Neural cell (in vitro differentiated cells): ENCODE measurements around the gene SP4. TPM values are rescaled to one million over a fixed set of nuclear protein-coding genes. Genes with fewer than 3 reads are reported as not detected.

Experiments
- H2AFZ ChIP-seq: fragments of 200-600, 300-800 bp; sonication (generic), shearing (Covaris generic); 2 replicates; pipeline ENCODE4 v1.6.0; 2014; ENCODE audit warnings: low read depth, mild to moderate bottlenecking, antibody characterized with exemption, low read length, moderate library complexity
- H3F3A ChIP-seq: fragments of 200-600 bp; shearing (Covaris generic); 2 replicates; pipeline ENCODE4 v1.6.1; 2016; ENCODE audit warnings: mild to moderate bottlenecking, moderate library complexity, mixed read lengths, antibody characterized with exemption, low read length; ENCODE audit not compliant: insufficient read depth, poor library complexity, severe bottlenecking
- H3K27ac ChIP-seq: fragments of 200-600, 300-800 bp; sonication (generic), shearing (Covaris generic); 2 replicates; pipeline ENCODE4 v1.5.1; 2014; ENCODE audit warnings: mild to moderate bottlenecking, low read length, moderate library complexity
- H3K27me3 ChIP-seq: fragments of 300-800, 200-600 bp; sonication (generic), shearing (Covaris generic); 2 replicates; pipeline ENCODE4 v1.6.0; 2014; ENCODE audit warnings: mild to moderate bottlenecking, low read depth, low read length, moderate library complexity; ENCODE audit not compliant: insufficient read depth
- H3K36me3 ChIP-seq: fragments of 300-800, 200-600 bp; sonication (generic), shearing (Covaris generic); 2 replicates; pipeline ENCODE4 v1.5.1; 2014; ENCODE audit warnings: mild to moderate bottlenecking, antibody characterized with exemption, low read length, moderate library complexity; ENCODE audit not compliant: insufficient read depth
- H3K4me2 ChIP-seq: fragments of 300-800, 200-600 bp; sonication (generic), shearing (Covaris generic); 2 replicates; pipeline ENCODE4 v1.6.0; 2014; ENCODE audit warnings: mild to moderate bottlenecking, low read length
- H3K4me3 ChIP-seq: fragments of 300-800, 200-600 bp; sonication (generic), shearing (Covaris generic); 2 replicates; pipeline ENCODE4 v1.5.1; 2014; ENCODE audit warnings: mild to moderate bottlenecking, low read length, moderate library complexity
- H3K79me2 ChIP-seq: fragments of 200-600 bp; shearing (Covaris generic); replicated peaks from 2 replicates; pipeline ENCODE4 v1.6.0; 2014; ENCODE audit warnings: mild to moderate bottlenecking, low read length, moderate library complexity; ENCODE audit not compliant: insufficient read depth
- H3K9ac ChIP-seq: fragments of 300-800, 200-600 bp; sonication (generic), shearing (Covaris generic); 2 replicates; pipeline ENCODE4 v1.6.1; 2016; ENCODE audit warnings: mild to moderate bottlenecking, low read length, mixed read lengths
- H3K9me2 ChIP-seq: fragments of 200-600 bp; shearing (Covaris generic); 2 replicates; pipeline ENCODE4 v1.6.1; 2016; ENCODE audit warnings: mild to moderate bottlenecking, low read length, mixed read lengths; ENCODE audit not compliant: insufficient read depth
- H3K9me3 ChIP-seq: fragments of 200-600, 300-800 bp; sonication (generic), shearing (Covaris generic); 2 replicates; pipeline ENCODE4 v1.6.1; 2016; ENCODE audit warnings: mild to moderate bottlenecking, mixed run types, low read length, moderate library complexity, mixed read lengths
- H4K20me1 ChIP-seq: fragments of 200-600 bp; shearing (Covaris generic); 2 replicates; pipeline ENCODE4 v1.6.1; 2016; ENCODE audit warnings: mild to moderate bottlenecking, mixed run types; ENCODE audit not compliant: insufficient read depth
- EP300 ChIP-seq: fragments of 450-650 bp; conservative IDR thresholded peaks from 2 replicates; pipeline ENCODE4 v1.6.1; 2014; ENCODE audit warnings: antibody characterized with exemption, mild to moderate bottlenecking, moderate library complexity; ENCODE audit not compliant: poor library complexity, severe bottlenecking
- EZH2 ChIP-seq: fragments of 200-600, 300-800 bp; shearing (Covaris generic), sonication (generic); IDR thresholded peaks from 2 replicates; pipeline ENCODE4 v1.6.1; 2014; ENCODE audit warnings: antibody characterized with exemption, low read length, borderline replicate concordance, mild to moderate bottlenecking; ENCODE audit not compliant: insufficient read depth, poor library complexity, severe bottlenecking
- MXI1 ChIP-seq: fragments of 450-650 bp; conservative IDR thresholded peaks from 2 replicates; pipeline ENCODE4 v1.6.1; 2014; ENCODE audit warnings: antibody characterized with exemption, mild to moderate bottlenecking; ENCODE audit not compliant: poor library complexity, severe bottlenecking
- POLR2AphosphoS5 ChIP-seq: IDR thresholded peaks from 2 replicates; pipeline ENCODE4 v1.6.1; 2012
- RAD21 ChIP-seq: fragments of 450-650 bp; conservative IDR thresholded peaks from 2 replicates; pipeline ENCODE4 v1.6.1; 2014; ENCODE audit warnings: antibody characterized with exemption, mild to moderate bottlenecking, moderate library complexity
- SMC3 ChIP-seq: fragments of 450-650 bp; conservative IDR thresholded peaks from 2 replicates; pipeline ENCODE4 v1.6.1; 2014; ENCODE audit warnings: antibody characterized with exemption, mild to moderate bottlenecking, moderate library complexity; ENCODE audit not compliant: poor library complexity
- TAF1 ChIP-seq: IDR thresholded peaks from 2 replicates; pipeline ENCODE4 v1.6.1; 2012; ENCODE audit warnings: low read depth
- polyA plus RNA-seq: library from polyadenylated mRNA; depleted of rRNA; stranded (reverse); fragments of >200 nt; gene quantifications from 2 replicates; pipeline ENCODE4 v1.2.3, GENCODE V29; 2014
- TF ChIP-seq, protein P1 (sequence below): IDR thresholded peaks from 2 replicates; pipeline ENCODE4 v1.6.1; 2012; ENCODE audit warnings: borderline replicate concordance
- TF ChIP-seq, protein P2 (sequence below): fragments of 450-650 bp; IDR thresholded peaks from 2 replicates; pipeline ENCODE4 v1.5.1; 2014; ENCODE audit warnings: antibody characterized with exemption, mild to moderate bottlenecking, moderate library complexity; ENCODE audit not compliant: poor library complexity, severe bottlenecking

The SP4 gene
- polyA plus RNA-seq, 1 donor from 2014 or later: 27.8 TPM

DNA sequence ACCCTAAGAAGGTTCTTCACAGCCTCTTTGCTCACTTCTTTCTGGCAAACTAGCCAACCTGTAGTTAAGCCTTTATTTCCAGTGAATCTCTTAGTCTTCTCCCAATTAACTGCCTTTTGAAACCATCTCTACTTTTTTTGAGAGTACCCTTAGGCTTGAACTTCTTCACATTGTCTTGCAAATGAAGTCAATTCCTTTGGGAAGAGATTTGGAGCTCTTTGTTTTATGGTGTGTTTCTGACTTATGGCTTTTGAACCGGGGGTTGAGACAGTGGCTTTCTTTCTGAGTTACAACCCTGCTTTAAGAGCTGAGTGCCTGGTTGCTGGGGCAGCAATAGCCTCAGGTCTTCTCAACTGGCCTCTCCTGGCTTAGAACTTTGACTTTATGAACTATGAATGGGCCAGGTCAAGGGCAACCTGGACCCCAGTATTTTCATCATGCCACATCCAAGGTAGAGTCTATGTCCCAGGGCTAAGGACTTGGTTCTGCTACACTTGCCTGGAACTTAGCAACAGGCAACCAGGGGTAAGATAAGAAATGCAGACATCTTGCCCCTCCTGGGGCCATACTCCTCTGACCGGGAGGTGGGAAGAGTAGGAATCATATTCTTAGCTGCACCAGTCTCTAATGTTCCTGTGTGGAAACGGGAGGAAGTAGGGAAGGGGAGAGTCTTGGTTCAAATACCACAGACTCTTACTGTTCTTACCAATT is 53.0 kb downstream of the SP4 start:
- Histone ChIP-seq H3K9me3 (no peaks in the 10 kb centered on the region), H3K9ac (no peak overlapping the region), H3K27ac (no peak overlapping the region), H3K9me2 (no peaks in the 10 kb centered on the region), H3F3A (no peaks in the 10 kb centered on the region), H4K20me1 (no peaks in the 10 kb centered on the region), H3K4me2 (no peak overlapping the region), H3K79me2 (no peaks in the 10 kb centered on the region), H2AFZ (no peak overlapping the region), H3K4me3 (no peak overlapping the region), H3K36me3 (peaks cover 4% of the 10 kb centered on the region), H3K27me3 (no peaks in the 10 kb centered on the region)
- TF ChIP-seq, protein P1, sequence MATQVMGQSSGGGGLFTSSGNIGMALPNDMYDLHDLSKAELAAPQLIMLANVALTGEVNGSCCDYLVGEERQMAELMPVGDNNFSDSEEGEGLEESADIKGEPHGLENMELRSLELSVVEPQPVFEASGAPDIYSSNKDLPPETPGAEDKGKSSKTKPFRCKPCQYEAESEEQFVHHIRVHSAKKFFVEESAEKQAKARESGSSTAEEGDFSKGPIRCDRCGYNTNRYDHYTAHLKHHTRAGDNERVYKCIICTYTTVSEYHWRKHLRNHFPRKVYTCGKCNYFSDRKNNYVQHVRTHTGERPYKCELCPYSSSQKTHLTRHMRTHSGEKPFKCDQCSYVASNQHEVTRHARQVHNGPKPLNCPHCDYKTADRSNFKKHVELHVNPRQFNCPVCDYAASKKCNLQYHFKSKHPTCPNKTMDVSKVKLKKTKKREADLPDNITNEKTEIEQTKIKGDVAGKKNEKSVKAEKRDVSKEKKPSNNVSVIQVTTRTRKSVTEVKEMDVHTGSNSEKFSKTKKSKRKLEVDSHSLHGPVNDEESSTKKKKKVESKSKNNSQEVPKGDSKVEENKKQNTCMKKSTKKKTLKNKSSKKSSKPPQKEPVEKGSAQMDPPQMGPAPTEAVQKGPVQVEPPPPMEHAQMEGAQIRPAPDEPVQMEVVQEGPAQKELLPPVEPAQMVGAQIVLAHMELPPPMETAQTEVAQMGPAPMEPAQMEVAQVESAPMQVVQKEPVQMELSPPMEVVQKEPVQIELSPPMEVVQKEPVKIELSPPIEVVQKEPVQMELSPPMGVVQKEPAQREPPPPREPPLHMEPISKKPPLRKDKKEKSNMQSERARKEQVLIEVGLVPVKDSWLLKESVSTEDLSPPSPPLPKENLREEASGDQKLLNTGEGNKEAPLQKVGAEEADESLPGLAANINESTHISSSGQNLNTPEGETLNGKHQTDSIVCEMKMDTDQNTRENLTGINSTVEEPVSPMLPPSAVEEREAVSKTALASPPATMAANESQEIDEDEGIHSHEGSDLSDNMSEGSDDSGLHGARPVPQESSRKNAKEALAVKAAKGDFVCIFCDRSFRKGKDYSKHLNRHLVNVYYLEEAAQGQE: no peak
- TF ChIP-seq, protein P2, sequence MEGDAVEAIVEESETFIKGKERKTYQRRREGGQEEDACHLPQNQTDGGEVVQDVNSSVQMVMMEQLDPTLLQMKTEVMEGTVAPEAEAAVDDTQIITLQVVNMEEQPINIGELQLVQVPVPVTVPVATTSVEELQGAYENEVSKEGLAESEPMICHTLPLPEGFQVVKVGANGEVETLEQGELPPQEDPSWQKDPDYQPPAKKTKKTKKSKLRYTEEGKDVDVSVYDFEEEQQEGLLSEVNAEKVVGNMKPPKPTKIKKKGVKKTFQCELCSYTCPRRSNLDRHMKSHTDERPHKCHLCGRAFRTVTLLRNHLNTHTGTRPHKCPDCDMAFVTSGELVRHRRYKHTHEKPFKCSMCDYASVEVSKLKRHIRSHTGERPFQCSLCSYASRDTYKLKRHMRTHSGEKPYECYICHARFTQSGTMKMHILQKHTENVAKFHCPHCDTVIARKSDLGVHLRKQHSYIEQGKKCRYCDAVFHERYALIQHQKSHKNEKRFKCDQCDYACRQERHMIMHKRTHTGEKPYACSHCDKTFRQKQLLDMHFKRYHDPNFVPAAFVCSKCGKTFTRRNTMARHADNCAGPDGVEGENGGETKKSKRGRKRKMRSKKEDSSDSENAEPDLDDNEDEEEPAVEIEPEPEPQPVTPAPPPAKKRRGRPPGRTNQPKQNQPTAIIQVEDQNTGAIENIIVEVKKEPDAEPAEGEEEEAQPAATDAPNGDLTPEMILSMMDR: no peak
- no peak for TF ChIP-seq MXI1
- no peak for TF ChIP-seq RAD21
- TF ChIP-seq TAF1: no peak
- TF ChIP-seq SMC3: no peak
- no peak for TF ChIP-seq EZH2
- TF ChIP-seq EP300: no peak
- no peak for TF ChIP-seq POLR2AphosphoS5

DNA sequence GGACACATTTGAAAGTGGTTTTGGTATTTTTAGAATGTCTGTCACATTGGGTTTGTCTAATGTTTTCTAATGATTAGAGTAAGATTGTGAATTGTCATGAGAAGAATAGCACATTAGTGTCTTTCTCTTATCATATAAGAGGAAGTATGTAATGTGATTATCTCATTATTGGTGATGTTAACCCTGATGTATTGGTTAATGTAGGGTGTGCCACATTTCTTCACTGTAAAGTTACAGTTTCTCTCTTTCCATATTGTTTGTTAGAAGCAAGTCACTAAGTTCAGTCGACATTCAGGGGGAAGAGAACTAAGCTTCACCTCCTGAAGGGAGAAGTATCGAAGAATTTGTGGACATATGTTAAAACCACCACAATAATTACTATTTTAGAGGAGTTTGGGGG is 58.6 kb downstream of the SP4 start:
- Histone ChIP-seq H4K20me1 (no peaks in the 10 kb centered on the region), H2AFZ (no peak overlapping the region), H3K9me2 (no peaks in the 10 kb centered on the region), H3K9ac (no peak overlapping the region), H3K36me3 (no peaks in the 10 kb centered on the region), H3K27me3 (no peaks in the 10 kb centered on the region), H3K79me2 (no peaks in the 10 kb centered on the region), H3K9me3 (no peaks in the 10 kb centered on the region), H3K4me2 (no peak overlapping the region), H3K27ac (no peak overlapping the region), H3F3A (no peaks in the 10 kb centered on the region), H3K4me3 (no peak overlapping the region)
- no peak for TF ChIP-seq SMC3
- no peak for TF ChIP-seq TAF1
- no peak for TF ChIP-seq POLR2AphosphoS5
- TF ChIP-seq EP300: no peak
- TF ChIP-seq RAD21: no peak
